Left ventricle myocardium inferior (tissue), 1 donor: ENCODE measurements around the gene TBL1X. TPM values are rescaled to one million over a fixed set of nuclear protein-coding genes. Genes with fewer than 3 reads are reported as not detected.

Source experiments
- DNase-seq: peaks from one replicate; pipeline ENCODE4 v3.0.0-alpha.2; 2020
- H3K27ac ChIP-seq: fragments of 200-600 bp; replicated peaks from 2 replicates; pipeline ENCODE4 v1.8.0; 2021
- H3K27me3 ChIP-seq: fragments of 200-600 bp; 2 replicates; pipeline ENCODE4 v1.8.0; 2021; ENCODE audit warnings: low read depth
- H3K36me3 ChIP-seq: fragments of 200-600 bp; 2 replicates; pipeline ENCODE4 v1.8.0; 2021
- H3K4me1 ChIP-seq: fragments of 200-600 bp; 2 replicates; pipeline ENCODE4 v1.8.0; 2021
- H3K4me3 ChIP-seq: fragments of 200-600 bp; 2 replicates; pipeline ENCODE4 v1.8.0; 2021; ENCODE audit warnings: mild to moderate bottlenecking, moderate library complexity
- H3K9me3 ChIP-seq: fragments of 200-600 bp; replicated peaks from 2 replicates; pipeline ENCODE4 v1.8.0; 2021
- CTCF ChIP-seq: fragments of 200-600 bp; IDR thresholded peaks from 2 replicates; pipeline ENCODE4 v1.8.0; 2021; ENCODE audit warnings: antibody characterized with exemption, mild to moderate bottlenecking, borderline replicate concordance
- intact Hi-C: fragments of 100-400 bp; cut with micrococcal nuclease; formaldehyde crosslinking; loops from one replicate; pipeline ENCODE4 v1.11.0; 2022
- total RNA-seq: library from RNA; stranded (reverse); fragmentation: NEBNext Ultra II Directional; extraction: Animal tissue kit (Norgen Biotek cat#: 25700); gene quantifications from one replicate; pipeline ENCODE4 v1.2.1, GENCODE V29; 2021
- donor health status: DM: no; HTN: yes; CAD: no; lungs with severe emphysema.

Gene TBL1X
- total RNA-seq, 1 donor from 2014 or later: 9.4 TPM

DNA sequence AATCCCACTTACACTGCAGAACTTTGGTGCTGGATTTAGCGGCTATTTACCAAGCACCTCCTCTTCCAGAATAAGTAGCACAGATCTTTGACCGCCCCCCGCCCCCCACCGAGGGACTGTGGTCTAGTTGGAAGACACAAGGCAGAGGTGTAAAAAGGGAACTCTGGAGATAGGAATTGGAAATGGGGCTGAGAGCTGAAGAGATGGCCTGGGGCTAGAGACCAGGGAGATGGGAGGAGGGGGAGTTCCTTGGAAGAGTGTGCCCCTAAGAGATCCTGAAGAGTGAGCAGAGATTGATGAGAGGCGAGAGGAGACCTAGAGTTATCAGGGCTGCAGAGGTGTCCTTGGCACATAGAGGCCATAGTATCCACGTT, 55.3 kb downstream of the TBL1X start:
- no peak overlapping the region for H3K27ac ChIP-seq

DNA sequence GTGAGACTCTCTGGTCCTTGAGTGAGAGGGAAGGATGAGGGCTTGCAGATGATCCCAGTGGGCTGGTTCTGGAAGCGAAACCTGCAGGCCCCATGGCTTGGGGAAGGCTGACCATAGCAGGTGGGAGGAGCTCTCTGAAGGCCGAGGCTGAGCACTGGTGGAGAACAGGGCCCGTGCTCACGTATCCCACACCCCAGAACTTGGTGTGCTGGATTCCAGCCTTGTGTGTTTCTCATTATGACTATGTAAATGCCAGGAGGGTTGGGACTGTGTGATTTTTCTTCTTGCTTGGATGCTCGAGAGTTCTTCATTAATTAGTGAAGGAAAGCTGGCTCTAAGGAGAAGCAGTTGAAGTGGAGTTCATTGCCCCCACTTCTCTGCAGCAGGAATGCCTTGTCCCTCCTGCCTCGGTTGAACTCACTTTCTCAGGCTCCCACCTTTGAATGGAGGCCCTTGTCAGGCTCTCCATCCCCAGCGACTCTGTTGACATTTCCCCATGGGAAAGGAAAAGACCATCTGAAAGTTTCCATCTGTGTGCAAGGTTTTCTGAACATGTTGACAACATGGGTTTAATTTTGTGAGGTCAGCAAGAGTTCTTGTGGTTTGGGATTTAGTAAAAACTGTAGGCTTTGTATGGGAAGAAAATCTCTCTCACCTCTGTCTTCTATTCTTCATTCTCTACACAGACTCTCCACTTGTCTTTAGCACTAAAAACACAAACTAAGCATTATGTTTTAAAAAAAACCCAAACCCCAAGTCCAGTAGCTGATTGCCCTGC, 57.7 kb downstream of the TBL1X start:
- Histone ChIP-seq H3K9me3 (no peaks in the 10 kb centered on the region), H3K36me3 (no peaks in the 10 kb centered on the region), H3K4me1 (no peaks in the 10 kb centered on the region), H3K27ac (no peak overlapping the region), H3K4me3 (no peak overlapping the region), H3K27me3 (no peaks in the 10 kb centered on the region)
- intact Hi-C loops: no loop called here
- no peak for DNase-seq
- TF ChIP-seq CTCF: no peak

More for the DNA sequence above, 55.3 kb downstream of the TBL1X start:
- Histone ChIP-seq H3K36me3 (no peaks in the 10 kb centered on the region), H3K27me3 (no peaks in the 10 kb centered on the region), H3K4me3 (no peak overlapping the region), H3K9me3 (no peaks in the 10 kb centered on the region), H3K4me1 (no peaks in the 10 kb centered on the region)
- no peak for DNase-seq
- TF ChIP-seq CTCF: no peak
- intact Hi-C loops: no loop called here

DNA sequence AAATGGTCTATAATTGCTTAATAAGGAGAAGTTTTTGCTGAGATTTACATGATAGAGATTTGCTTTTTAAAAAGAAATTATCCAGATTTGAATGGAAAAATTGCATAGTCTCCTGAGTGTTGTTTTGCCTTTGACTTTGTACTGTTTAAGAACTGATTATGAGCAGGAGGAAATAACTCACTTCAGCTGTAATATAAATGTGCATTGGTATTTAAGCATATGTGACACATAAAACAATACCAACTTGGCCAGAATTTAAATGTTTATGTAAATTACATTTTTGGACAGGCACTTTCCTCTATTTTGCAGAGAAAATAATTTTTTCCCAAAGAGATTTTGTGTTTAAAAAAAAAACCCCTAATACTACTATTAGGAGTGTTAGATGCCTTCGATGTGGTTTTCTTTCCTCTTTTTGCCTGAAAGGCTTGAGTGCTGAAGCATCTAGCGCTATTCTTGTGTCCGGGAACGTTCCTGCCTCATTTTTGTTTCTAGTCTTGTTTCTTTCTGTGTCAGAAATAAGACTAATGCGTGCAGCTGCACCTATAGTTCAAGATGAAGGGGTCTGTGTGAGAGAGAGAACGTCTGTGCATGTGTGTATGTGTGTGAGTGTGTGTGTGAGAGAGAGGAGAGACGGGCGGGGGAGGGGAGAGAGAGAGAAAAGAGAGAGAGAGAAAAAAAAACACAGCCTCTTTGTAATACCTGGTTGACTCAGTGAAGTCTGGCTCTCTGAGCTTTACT, 60.8 kb downstream of the TBL1X start:
- no peak for TF ChIP-seq CTCF
- DNase-seq: no peak
- no peaks in the 10 kb centered on the region for H3K36me3 ChIP-seq
- H3K9me3 ChIP-seq: no peaks in the 10 kb centered on the region
- H3K27ac ChIP-seq: no peak overlapping the region
- no peak overlapping the region for H3K4me3 ChIP-seq
- no peaks in the 10 kb centered on the region for H3K27me3 ChIP-seq
- H3K4me1 ChIP-seq: peaks cover 6% of the 10 kb centered on the region
- intact Hi-C loops: no loop called here

DNA sequence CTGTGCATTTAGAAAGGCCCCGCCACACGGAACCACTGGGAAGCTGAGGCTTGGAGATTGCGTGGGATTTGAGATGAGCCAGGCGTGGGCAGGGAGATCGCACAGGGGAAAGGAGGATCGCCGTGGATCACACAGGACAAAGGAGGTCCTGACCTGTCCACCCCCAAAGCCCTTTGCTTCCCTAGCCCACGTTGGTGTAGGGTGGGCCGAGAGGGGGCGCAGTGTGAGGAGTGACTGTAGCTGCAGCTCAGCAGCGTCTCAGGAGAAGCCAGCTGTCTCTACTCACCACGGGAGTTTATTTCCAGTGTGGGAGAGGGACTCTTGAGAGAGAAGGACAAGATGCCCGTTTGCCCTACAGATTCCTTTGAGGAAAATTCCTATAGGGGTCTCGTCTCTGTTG, 62.1 kb downstream of the TBL1X start:
- no peak for TF ChIP-seq CTCF
- intact Hi-C loops: no loop called here

DNA sequence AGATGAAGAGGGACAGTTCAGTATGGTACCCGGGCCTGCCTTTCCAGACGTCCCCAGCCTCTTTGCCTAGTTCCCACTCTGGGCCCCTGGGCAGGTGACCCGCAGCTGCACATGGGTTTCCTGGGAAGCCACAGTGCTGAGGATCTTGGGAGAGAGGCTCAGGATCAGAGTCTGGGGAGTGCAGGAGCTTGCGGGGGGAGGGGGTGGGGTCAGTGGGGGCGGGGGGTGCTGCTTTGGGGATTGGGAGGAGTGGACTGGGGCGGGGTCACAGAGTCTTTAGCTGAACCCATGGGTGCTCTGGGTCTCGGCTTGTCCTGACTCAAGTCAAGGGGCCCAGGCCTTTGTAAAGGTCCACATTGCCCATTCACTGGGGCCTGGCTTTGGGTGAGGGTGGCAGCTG, 63.6 kb downstream of the TBL1X start:
- H3K36me3 ChIP-seq: no peaks in the 10 kb centered on the region
- H3K27me3 ChIP-seq: no peaks in the 10 kb centered on the region
- intact Hi-C loops: no loop called here
- no peaks in the 10 kb centered on the region for H3K9me3 ChIP-seq
- no peak overlapping the region for H3K4me3 ChIP-seq
- peaks cover 14% of the 10 kb centered on the region for H3K4me1 ChIP-seq
- TF ChIP-seq CTCF: no peak
- no peak overlapping the region for H3K27ac ChIP-seq
- no peak for DNase-seq

More for the DNA sequence above, 62.1 kb downstream of the TBL1X start:
- no peaks in the 10 kb centered on the region for H3K36me3 ChIP-seq
- H3K27ac ChIP-seq: no peak overlapping the region
- peaks cover 7% of the 10 kb centered on the region for H3K4me1 ChIP-seq
- no peak overlapping the region for H3K4me3 ChIP-seq
- H3K9me3 ChIP-seq: no peaks in the 10 kb centered on the region
- H3K27me3 ChIP-seq: no peaks in the 10 kb centered on the region
- DNase-seq: no peak
